Subcutaneous abdominal adipose tissue (tissue), 5 donors: Measurements from ENCODE around the gene ELP5.

Experiments
- H3K27ac ChIP-seq: one replicate; pipeline ENCODE4 v1.7.0; 2013; ENCODE audit warnings: low read depth, mild to moderate bottlenecking, inconsistent platforms, low read length, moderate library complexity
- H3K27me3 ChIP-seq, 5 donors: one replicate each; pipeline ENCODE4 v1.7.0; 2013; ENCODE audit warnings: low read length in 5 of 5, inconsistent platforms in 1 of 5; ENCODE audit not compliant: control insufficient read depth in 5 of 5, insufficient read depth in 4 of 5
- H3K36me3 ChIP-seq, 5 donors: one replicate each; pipeline ENCODE4 v1.7.0; 2013; ENCODE audit warnings: low read length in 5 of 5; ENCODE audit not compliant: control insufficient read depth in 5 of 5, insufficient read depth in 5 of 5
- H3K4me1 ChIP-seq, 5 donors: one replicate each; pipeline ENCODE4 v1.7.0; 2013; ENCODE audit warnings: low read length in 5 of 5, mild to moderate bottlenecking in 3 of 5, moderate library complexity in 1 of 5; ENCODE audit not compliant: control insufficient read depth in 5 of 5, insufficient read depth in 5 of 5
- H3K4me3 ChIP-seq, 5 donors: one replicate each; pipeline ENCODE4 v1.7.0; 2013; ENCODE audit warnings: low read length in 5 of 5, low read depth in 1 of 5
- H3K9ac ChIP-seq, 5 donors: one replicate each; pipeline ENCODE4 v1.7.0; 2013; ENCODE audit warnings: low read length in 5 of 5, mild to moderate bottlenecking in 4 of 5, moderate library complexity in 3 of 5
- H3K9me3 ChIP-seq, 5 donors: one replicate each; pipeline ENCODE4 v1.7.0; 2013; ENCODE audit warnings: low read length in 5 of 5; ENCODE audit not compliant: control insufficient read depth in 5 of 5
- donor health status: healthy.
- donor health status: healthy.
- donor health status: healthy.
- donor health status: healthy.
- donor health status: healthy.

Gene ELP5

GRCh38 chr17:7281953-7282751 lies 30.1 kb downstream of the ELP5 start:
- peaks cover 0 to 33% (median 28%) of the 10 kb centered on the region in 5 donors for H3K36me3 ChIP-seq
- no peaks in the 10 kb centered on the region for H3K9me3 ChIP-seq
- H3K27ac ChIP-seq: peak overlapping the region; percentile 90
- peak overlapping the region; percentile 54 to 69 (median 68) for H3K4me3 ChIP-seq
- peak overlapping the region in 4 of 5 donors; percentile 23 to 77 (median 61) for H3K9ac ChIP-seq
- H3K4me1 ChIP-seq: peaks cover 7 to 61% (median 30%) of the 10 kb centered on the region in 5 donors
- H3K27me3 ChIP-seq: peaks cover 0 to 15% (median 0%) of the 10 kb centered on the region in 5 donors

- H3K4me3 ChIP-seq: peak overlapping the region; percentile 54 to 69 (median 68)
- H3K27me3 ChIP-seq: peaks cover 0 to 15% (median 0%) of the 10 kb centered on the region in 5 donors
- H3K27ac ChIP-seq: peak overlapping the region; percentile 90
- H3K9me3 ChIP-seq: no peaks in the 10 kb centered on the region
- peaks cover 7 to 61% (median 30%) of the 10 kb centered on the region in 5 donors for H3K4me1 ChIP-seq
- peak overlapping the region in 3 of 5 donors; percentile 23 to 77 (median 70) for H3K9ac ChIP-seq
- H3K36me3 ChIP-seq: peaks cover 0 to 38% (median 31%) of the 10 kb centered on the region in 5 donors
Measured at GRCh38 chr17:7282752-7283321, 30.8 kb downstream of the ELP5 start.

- Histone ChIP-seq H3K36me3 (peaks cover 0 to 39% (median 31%) of the 10 kb centered on the region in 5 donors), H3K9me3 (no peaks in the 10 kb centered on the region), H3K27ac (peak overlapping the region; percentile 90), H3K4me3 (peak overlapping the region in 3 of 5 donors; percentile 65 to 69 (median 68)), H3K9ac (peak overlapping the region in 1 of 5 donors; percentile 53), H3K4me1 (peaks cover 7 to 61% (median 30%) of the 10 kb centered on the region in 5 donors), H3K27me3 (peaks cover 0 to 15% (median 0%) of the 10 kb centered on the region in 5 donors)
Measured at GRCh38 chr17:7283471-7284216, 31.6 kb downstream of the ELP5 start.

- H3K4me1 ChIP-seq: peaks cover 7 to 65% (median 32%) of the 10 kb centered on the region in 5 donors
- peak overlapping the region in 1 of 5 donors; percentile 47 for H3K9ac ChIP-seq
- H3K27me3 ChIP-seq: peaks cover 0 to 15% (median under 1%) of the 10 kb centered on the region in 5 donors
- H3K4me3 ChIP-seq: no peak overlapping the region
- no peaks in the 10 kb centered on the region for H3K9me3 ChIP-seq
- H3K27ac ChIP-seq: no peak overlapping the region
- H3K36me3 ChIP-seq: peaks cover 0 to 39% (median 31%) of the 10 kb centered on the region in 5 donors
Measured at GRCh38 chr17:7284911-7285310, 32.9 kb downstream of the ELP5 start.

GRCh38 chr17:7285679-7286078 lies 33.7 kb downstream of the ELP5 start:
- H3K4me1 ChIP-seq: peaks cover 7 to 67% (median 34%) of the 10 kb centered on the region in 5 donors
- H3K9me3 ChIP-seq: no peaks in the 10 kb centered on the region
- peaks cover 0 to 39% (median 31%) of the 10 kb centered on the region in 5 donors for H3K36me3 ChIP-seq
- no peak overlapping the region for H3K4me3 ChIP-seq
- no peak overlapping the region for H3K27ac ChIP-seq
- H3K27me3 ChIP-seq: peaks cover 0 to 15% (median 5%) of the 10 kb centered on the region in 5 donors
- H3K9ac ChIP-seq: peak overlapping the region in 1 of 5 donors; percentile 47

GRCh38 chr17:7289256-7290032 lies 37.4 kb downstream of the ELP5 start:
- Histone ChIP-seq H3K9ac (no peak overlapping the region), H3K4me3 (no peak overlapping the region), H3K36me3 (peaks cover 0 to 30% (median 22%) of the 10 kb centered on the region in 5 donors), H3K9me3 (no peaks in the 10 kb centered on the region), H3K27ac (no peak overlapping the region), H3K27me3 (peaks cover 0 to 27% (median 20%) of the 10 kb centered on the region in 5 donors), H3K4me1 (peaks cover 4 to 63% (median 42%) of the 10 kb centered on the region in 5 donors)

GRCh38 chr17:7290166-7290565 lies 38.2 kb downstream of the ELP5 start:
- no peak overlapping the region for H3K27ac ChIP-seq
- peaks cover 0 to 27% (median 20%) of the 10 kb centered on the region in 5 donors for H3K27me3 ChIP-seq
- H3K9ac ChIP-seq: no peak overlapping the region
- peaks cover 0 to 22% (median 15%) of the 10 kb centered on the region in 5 donors for H3K36me3 ChIP-seq
- H3K4me3 ChIP-seq: no peak overlapping the region
- H3K4me1 ChIP-seq: peaks cover 4 to 60% (median 46%) of the 10 kb centered on the region in 5 donors
- H3K9me3 ChIP-seq: no peaks in the 10 kb centered on the region

GRCh38 chr17:7290685-7291084 lies 38.7 kb downstream of the ELP5 start:
- Histone ChIP-seq H3K27ac (peak overlapping the region; percentile 78), H3K4me1 (peaks cover 4 to 60% (median 48%) of the 10 kb centered on the region in 5 donors), H3K9me3 (no peaks in the 10 kb centered on the region), H3K4me3 (no peak overlapping the region), H3K27me3 (peaks cover 0 to 27% (median 20%) of the 10 kb centered on the region in 5 donors), H3K9ac (no peak overlapping the region), H3K36me3 (peaks cover 0 to 17% (median 10%) of the 10 kb centered on the region in 5 donors)

GRCh38 chr17:7292194-7292593 lies 40.2 kb downstream of the ELP5 start:
- H3K36me3 ChIP-seq: peaks cover 0 to 6% (median 0%) of the 10 kb centered on the region in 5 donors
- H3K27me3 ChIP-seq: peaks cover 0 to 27% (median 20%) of the 10 kb centered on the region in 5 donors
- H3K4me3 ChIP-seq: peak overlapping the region in 1 of 5 donors; percentile 33
- H3K4me1 ChIP-seq: peaks cover 4 to 68% (median 58%) of the 10 kb centered on the region in 5 donors
- H3K27ac ChIP-seq: peak overlapping the region; percentile 78
- no peaks in the 10 kb centered on the region for H3K9me3 ChIP-seq
- peak overlapping the region in 1 of 5 donors; percentile 52 for H3K9ac ChIP-seq
